Measurements from ENCODE around the gene FNDC3B.

DNA sequence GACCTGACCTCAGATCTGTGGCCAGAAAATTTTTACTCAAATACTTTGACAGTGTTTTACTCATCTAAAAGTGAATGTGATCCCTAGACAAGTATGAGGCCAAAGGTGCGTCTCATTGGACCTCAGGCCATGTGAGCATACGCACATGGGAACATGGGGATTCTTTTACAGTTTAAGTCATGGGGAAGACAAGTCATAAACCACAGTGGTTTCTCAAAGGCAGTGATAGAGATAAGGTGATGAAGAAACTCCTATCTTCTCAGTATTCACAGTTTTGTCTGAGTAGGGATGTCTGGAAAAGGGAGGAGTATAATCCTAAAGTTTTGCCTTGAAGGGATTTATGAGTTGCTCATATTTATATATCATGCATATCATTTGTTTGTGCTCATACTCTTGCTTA, 173.8 kb downstream of the FNDC3B start:
- TF ChIP-seq POLR2A (IDR thresholded peaks at IDR 0.05) (no peak), CTCF (IDR thresholded peaks at IDR 0.05 in 8 of 11, conservative IDR thresholded peaks at IDR 0.05 in 3 of 11) (no peak)
